ENCODE measurements around the gene USP2.

The USP2 gene, protein sequence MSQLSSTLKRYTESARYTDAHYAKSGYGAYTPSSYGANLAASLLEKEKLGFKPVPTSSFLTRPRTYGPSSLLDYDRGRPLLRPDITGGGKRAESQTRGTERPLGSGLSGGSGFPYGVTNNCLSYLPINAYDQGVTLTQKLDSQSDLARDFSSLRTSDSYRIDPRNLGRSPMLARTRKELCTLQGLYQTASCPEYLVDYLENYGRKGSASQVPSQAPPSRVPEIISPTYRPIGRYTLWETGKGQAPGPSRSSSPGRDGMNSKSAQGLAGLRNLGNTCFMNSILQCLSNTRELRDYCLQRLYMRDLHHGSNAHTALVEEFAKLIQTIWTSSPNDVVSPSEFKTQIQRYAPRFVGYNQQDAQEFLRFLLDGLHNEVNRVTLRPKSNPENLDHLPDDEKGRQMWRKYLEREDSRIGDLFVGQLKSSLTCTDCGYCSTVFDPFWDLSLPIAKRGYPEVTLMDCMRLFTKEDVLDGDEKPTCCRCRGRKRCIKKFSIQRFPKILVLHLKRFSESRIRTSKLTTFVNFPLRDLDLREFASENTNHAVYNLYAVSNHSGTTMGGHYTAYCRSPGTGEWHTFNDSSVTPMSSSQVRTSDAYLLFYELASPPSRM

DNA sequence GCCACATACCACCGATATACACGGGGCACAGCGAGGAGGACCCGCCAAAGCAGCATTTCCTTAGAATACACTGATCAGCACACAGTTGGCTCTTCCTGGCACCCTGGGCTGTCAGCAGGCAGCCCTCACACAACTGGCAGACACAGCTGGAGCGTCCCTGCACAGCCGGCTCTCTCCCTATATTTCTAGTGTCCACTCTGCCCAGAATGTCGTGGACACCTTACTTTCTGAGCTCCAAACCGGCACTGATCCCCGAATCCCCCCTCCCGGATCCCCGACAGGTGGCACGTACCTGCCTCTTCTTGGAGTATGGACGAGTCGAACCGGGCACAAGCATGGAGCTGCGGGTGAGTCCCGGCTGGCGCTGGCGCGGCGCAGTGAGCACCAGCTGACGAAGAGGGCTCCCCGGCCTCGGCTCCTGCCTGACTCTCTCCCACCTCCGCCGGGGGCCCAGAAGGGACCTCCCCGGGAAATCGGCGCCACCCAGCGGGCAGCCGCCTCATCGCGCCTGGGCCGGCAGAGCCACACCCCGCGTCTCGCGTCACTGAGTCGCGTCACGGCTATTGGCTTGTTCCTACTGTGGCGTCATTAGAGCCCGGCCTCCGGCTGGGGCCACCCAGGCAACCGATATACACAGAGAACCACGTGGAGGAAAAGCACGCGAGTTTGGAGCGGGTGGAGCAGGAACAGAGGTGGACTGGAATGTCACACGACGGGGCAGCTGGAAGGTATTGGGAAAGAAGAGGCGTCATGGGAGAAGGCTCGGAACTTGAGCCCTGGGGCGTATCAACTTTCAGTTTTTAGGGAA is at the start of gene USP2:
Gene USP2, minus strand, starts transcription at position 510 of the 808 bp plus-strand sequence. CDS start 8,210 bp downstream, outside the sequence.
- peak within 1 kb of the TSS; percentile 81 for H3K4me3 ChIP-seq (ENCODE audit: low read length)
- peak within 1 kb of the TSS; percentile 3 for H3K9ac ChIP-seq (ENCODE audit: low read length)
- no peak within 1 kb of the TSS for H3K27ac ChIP-seq (ENCODE audit: low read depth, low read length)
- no peaks in the 10 kb centered on the region for H3K27me3 ChIP-seq (ENCODE audit: control insufficient read depth, insufficient read depth, low read length)
- H3K4me1 ChIP-seq (ENCODE audit: control insufficient read depth, insufficient read depth, low read length), result peaks cover 12% of the 10 kb centered on the region
- no peaks in the 10 kb centered on the region for H3K36me3 ChIP-seq (ENCODE audit: control insufficient read depth, insufficient read depth, low read length)

DNA sequence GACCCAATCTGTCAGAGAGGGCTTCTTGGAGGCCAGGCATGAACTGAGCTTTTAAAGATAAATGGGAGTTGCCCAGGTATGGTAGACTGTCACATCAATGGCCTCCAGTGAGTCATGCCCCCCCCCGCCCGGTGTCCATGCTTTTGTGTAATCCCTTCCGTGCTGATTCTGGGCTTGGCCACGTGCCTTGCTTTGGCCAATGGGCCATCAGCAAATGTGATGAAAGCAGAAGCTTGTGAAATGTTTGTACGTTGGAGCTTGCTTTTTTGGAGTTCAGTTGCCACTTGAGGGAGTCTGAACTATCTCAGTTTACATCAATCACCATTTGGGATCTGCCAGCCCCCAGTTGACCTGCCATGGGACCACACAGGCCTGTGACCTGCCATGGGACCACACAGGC is 45.8 kb upstream of the USP2 start:
- H3K4me3 ChIP-seq (ENCODE audit: low read length), result no peak overlapping the region
- peaks cover 5% of the 10 kb centered on the region for H3K4me1 ChIP-seq (ENCODE audit: control insufficient read depth, insufficient read depth, low read length)
- H3K27me3 ChIP-seq (ENCODE audit: control insufficient read depth, insufficient read depth, low read length), result peaks cover 5% of the 10 kb centered on the region
- H3K9ac ChIP-seq (ENCODE audit: low read length), result no peak overlapping the region
- no peak overlapping the region for H3K27ac ChIP-seq (ENCODE audit: low read depth, low read length)
- no peaks in the 10 kb centered on the region for H3K36me3 ChIP-seq (ENCODE audit: control insufficient read depth, insufficient read depth, low read length)

DNA sequence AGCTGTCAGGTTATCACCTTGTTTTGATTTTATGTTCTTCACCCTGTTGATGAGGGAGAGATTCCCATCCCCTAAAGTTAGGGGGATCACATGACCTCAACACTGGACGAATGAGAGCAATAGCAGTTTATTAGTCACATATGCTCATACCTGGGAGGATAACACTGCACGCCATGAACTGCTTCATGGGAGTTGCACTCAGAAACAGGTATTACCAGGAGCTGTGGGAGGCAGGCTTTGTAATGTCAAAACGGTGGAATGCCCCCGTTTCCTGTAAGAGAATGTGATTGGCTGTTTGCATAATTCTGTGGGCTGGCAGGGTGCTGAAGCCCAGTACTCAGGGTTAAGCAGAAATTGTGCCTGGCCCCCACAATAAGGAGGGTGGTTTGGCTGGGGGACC is 44.7 kb upstream of the USP2 start:
- no peaks in the 10 kb centered on the region for H3K36me3 ChIP-seq (ENCODE audit: control insufficient read depth, insufficient read depth, low read length)
- H3K9ac ChIP-seq (ENCODE audit: low read length), result no peak overlapping the region
- H3K4me3 ChIP-seq (ENCODE audit: low read length), result no peak overlapping the region
- no peak overlapping the region for H3K27ac ChIP-seq (ENCODE audit: low read depth, low read length)
- H3K4me1 ChIP-seq (ENCODE audit: control insufficient read depth, insufficient read depth, low read length), result peaks cover 5% of the 10 kb centered on the region
- peaks cover 6% of the 10 kb centered on the region for H3K27me3 ChIP-seq (ENCODE audit: control insufficient read depth, insufficient read depth, low read length)

DNA sequence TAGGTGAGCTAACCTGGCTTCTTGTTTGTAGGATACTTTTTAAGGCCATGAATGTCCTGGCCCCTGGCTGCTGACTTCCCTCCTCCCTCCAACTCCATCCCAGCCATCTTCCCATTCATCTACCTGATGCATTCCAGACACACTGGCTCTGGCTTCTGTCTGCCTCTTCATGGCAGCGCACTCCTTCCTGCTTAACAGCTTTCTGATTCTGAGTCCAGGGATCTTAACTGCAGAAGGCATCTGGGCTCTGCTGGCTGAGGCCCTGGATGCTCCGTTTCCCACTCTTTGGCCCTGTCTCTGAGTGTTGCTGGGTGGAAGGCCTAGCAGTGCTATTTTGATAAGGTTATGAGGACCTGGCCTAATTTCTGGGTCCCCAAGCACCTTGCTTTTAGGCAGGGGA is 43.3 kb upstream of the USP2 start:
- Histone ChIP-seq H3K9ac (ENCODE audit: low read length) (no peak overlapping the region), H3K4me1 (ENCODE audit: control insufficient read depth, insufficient read depth, low read length) (peaks cover 5% of the 10 kb centered on the region), H3K27me3 (ENCODE audit: control insufficient read depth, insufficient read depth, low read length) (peaks cover 6% of the 10 kb centered on the region), H3K27ac (ENCODE audit: low read depth, low read length) (peak overlapping the region; percentile 23), H3K36me3 (ENCODE audit: control insufficient read depth, insufficient read depth, low read length) (no peaks in the 10 kb centered on the region), H3K4me3 (ENCODE audit: low read length) (no peak overlapping the region)

GRCh38 chr11:119424276-119424675 is 42.8 kb upstream of the USP2 start:
- Histone ChIP-seq H3K27ac (ENCODE audit: low read depth, low read length) (peak overlapping the region; percentile 23), H3K9ac (ENCODE audit: low read length) (no peak overlapping the region), H3K27me3 (ENCODE audit: control insufficient read depth, insufficient read depth, low read length) (peaks cover 6% of the 10 kb centered on the region), H3K4me1 (ENCODE audit: control insufficient read depth, insufficient read depth, low read length) (peaks cover 5% of the 10 kb centered on the region), H3K4me3 (ENCODE audit: low read length) (no peak overlapping the region), H3K36me3 (ENCODE audit: control insufficient read depth, insufficient read depth, low read length) (no peaks in the 10 kb centered on the region)

GRCh38 chr11:119423509-119424254 is 42.2 kb upstream of the USP2 start:
- Histone ChIP-seq H3K27ac (ENCODE audit: low read depth, low read length) (no peak overlapping the region), H3K4me3 (ENCODE audit: low read length) (peak overlapping the region; percentile 14), H3K4me1 (ENCODE audit: control insufficient read depth, insufficient read depth, low read length) (peaks cover 5% of the 10 kb centered on the region), H3K27me3 (ENCODE audit: control insufficient read depth, insufficient read depth, low read length) (peaks cover 6% of the 10 kb centered on the region), H3K9ac (ENCODE audit: low read length) (no peak overlapping the region), H3K36me3 (ENCODE audit: control insufficient read depth, insufficient read depth, low read length) (no peaks in the 10 kb centered on the region)

DNA sequence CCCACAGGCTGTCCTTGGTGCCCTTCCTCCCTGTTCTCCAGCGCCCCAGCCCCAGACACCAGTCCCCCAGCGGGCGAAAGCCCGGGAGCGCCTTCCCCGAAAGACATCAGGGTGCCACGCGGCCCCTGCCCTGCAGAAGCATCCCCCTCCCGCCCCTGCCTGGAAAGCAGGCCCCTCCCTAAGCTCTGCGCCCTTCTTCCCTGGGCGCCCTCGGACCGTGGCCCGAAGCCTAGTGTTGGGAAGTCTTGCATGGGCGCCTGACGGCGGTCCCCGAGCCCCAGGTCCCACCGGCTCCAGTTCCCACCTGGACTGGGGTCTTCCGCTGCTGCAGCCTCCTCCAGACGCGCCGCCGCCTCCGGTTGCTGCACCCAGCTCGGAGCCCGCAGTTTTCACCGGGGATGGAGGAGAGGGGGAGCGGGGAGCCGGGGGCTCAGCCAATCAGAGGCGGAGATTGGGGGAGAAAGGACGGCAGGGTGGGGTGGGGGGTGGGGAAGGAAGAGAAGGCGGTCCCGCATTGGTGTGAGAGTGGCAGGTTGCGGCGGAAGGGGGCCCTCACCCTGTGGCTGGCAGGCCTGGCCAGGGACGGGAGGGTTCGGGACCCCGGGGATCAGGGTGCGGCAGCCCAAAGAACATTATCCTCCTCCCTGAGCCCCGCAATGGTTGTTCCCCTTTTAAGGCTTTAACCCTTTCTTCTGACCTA is 41.5 kb upstream of the USP2 start, which contains the start of gene THY1:
Gene THY1, minus strand, starts transcription at position 364 of the 700 bp plus-strand sequence. CDS start 2,267 bp downstream, outside the sequence.
- Histone ChIP-seq H3K27ac (ENCODE audit: low read depth, low read length) (peak within 1 kb of the TSS; percentile 49), H3K9ac (ENCODE audit: low read length) (no peak within 1 kb of the TSS), H3K36me3 (ENCODE audit: control insufficient read depth, insufficient read depth, low read length) (no peaks in the 10 kb centered on the region), H3K27me3 (ENCODE audit: control insufficient read depth, insufficient read depth, low read length) (peaks cover 6% of the 10 kb centered on the region), H3K4me3 (ENCODE audit: low read length) (peak within 1 kb of the TSS; percentile 72), H3K4me1 (ENCODE audit: control insufficient read depth, insufficient read depth, low read length) (peaks cover 5% of the 10 kb centered on the region)

- Histone ChIP-seq H3K36me3 (ENCODE audit: control insufficient read depth, insufficient read depth, low read length) (no peaks in the 10 kb centered on the region), H3K27ac (ENCODE audit: low read depth, low read length) (peak overlapping the region; percentile 49), H3K9ac (ENCODE audit: low read length) (no peak overlapping the region), H3K4me1 (ENCODE audit: control insufficient read depth, insufficient read depth, low read length) (peaks cover 5% of the 10 kb centered on the region), H3K27me3 (ENCODE audit: control insufficient read depth, insufficient read depth, low read length) (peaks cover 6% of the 10 kb centered on the region), H3K4me3 (ENCODE audit: low read length) (peak overlapping the region; percentile 72)
Measured at GRCh38 chr11:119421941-119422808, 40.7 kb upstream of the USP2 start.

DNA sequence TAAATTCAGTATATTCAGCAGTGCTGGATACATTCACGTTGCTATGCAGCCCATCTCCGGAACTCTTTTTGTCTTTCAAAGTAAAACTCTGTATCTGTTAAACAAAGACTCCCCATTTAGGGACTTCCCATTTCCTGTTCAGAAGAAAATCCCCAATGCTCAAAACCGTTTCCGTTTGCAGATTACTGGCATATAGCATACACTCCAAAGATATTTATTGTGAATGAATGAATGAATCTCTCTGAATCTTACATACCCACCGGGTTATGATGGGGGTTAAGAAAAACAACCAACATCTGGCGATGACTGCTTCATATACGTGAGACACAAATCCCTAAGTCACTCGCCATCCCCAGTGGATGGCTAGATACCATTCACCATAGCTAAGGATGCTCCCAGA is 39.9 kb upstream of the USP2 start:
- Histone ChIP-seq H3K9ac (ENCODE audit: low read length) (no peak overlapping the region), H3K4me1 (ENCODE audit: control insufficient read depth, insufficient read depth, low read length) (peaks cover 5% of the 10 kb centered on the region), H3K36me3 (ENCODE audit: control insufficient read depth, insufficient read depth, low read length) (no peaks in the 10 kb centered on the region), H3K27ac (ENCODE audit: low read depth, low read length) (no peak overlapping the region), H3K27me3 (ENCODE audit: control insufficient read depth, insufficient read depth, low read length) (peaks cover 6% of the 10 kb centered on the region), H3K4me3 (ENCODE audit: low read length) (peak overlapping the region; percentile 72)

DNA sequence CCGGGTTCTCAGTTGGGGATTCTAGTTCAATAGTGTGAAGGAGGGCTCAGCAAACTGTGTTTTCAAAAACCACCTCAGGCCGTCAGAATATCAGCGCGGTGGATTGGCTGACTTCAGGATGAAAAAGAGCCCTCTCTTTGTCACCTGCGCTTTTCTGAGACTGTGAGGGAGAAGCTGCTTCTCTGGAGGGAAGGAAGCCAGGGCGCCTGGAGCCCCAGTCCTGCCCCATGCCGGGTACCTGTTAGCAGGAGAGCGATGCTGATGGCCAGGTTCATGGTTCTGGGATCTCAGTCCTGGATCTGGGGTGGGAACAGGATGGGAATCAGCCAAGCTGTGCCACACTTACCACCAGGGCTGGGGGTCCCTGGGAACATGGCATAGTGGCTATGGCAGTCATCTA is 39.1 kb upstream of the USP2 start:
- no peak overlapping the region for H3K4me3 ChIP-seq (ENCODE audit: low read length)
- H3K27me3 ChIP-seq (ENCODE audit: control insufficient read depth, insufficient read depth, low read length), result peaks cover 6% of the 10 kb centered on the region
- peaks cover 5% of the 10 kb centered on the region for H3K4me1 ChIP-seq (ENCODE audit: control insufficient read depth, insufficient read depth, low read length)
- H3K9ac ChIP-seq (ENCODE audit: low read length), result no peak overlapping the region
- no peaks in the 10 kb centered on the region for H3K36me3 ChIP-seq (ENCODE audit: control insufficient read depth, insufficient read depth, low read length)
- H3K27ac ChIP-seq (ENCODE audit: low read depth, low read length), result no peak overlapping the region

All from rectal smooth muscle tissue (tissue), 1 donor.